ENCODE results near the gene CCDC146. TPM values are rescaled to one million over a fixed set of nuclear protein-coding genes. Genes with fewer than 3 reads are reported as not detected.

The CCDC146 gene
- total and polyA plus RNA-seq, 2 of the 13 experiments (the other 11 are each of a cell fraction or from before 2014, with no cell fraction given), result 2.4 to 4.1 TPM

DNA sequence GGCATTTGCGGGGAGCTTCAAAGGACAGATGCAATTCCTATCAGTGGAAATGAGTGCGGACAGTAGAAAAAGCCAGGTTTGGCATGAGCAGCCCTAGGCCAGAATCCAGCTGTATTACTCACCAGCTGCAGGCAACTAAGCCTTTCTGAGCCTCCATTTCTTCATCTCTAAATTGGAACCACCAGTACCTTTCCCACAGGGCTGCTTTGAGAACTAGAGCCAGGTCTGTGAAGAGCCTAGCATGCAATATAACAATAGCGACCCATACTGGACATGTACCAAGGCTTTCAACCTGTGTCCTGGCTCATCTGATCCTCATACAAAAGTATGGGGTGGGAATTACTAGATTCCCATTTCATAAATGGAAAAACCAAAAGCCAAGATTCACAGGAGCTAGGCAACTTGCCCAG lies 192.8 kb downstream of the CCDC146 start:
- H4K20me1 ChIP-seq (ENCODE audit: insufficient read depth, low read length), result no peaks in the 10 kb centered on the region
- H3K4me3 ChIP-seq (replicated peaks in 1 of 3; ENCODE audit: insufficient read depth in 1 of 3, low read depth in 2 of 3, low read length in 3 of 3), result no peak overlapping the region
- TF ChIP-seq ARID4A (CRISPR knock-in tag; IDR thresholded peaks at IDR 0.05; ENCODE audit: borderline replicate concordance), result no peak
- no peak for TF ChIP-seq TBX2 (CRISPR knock-in tag; IDR thresholded peaks at IDR 0.05; ENCODE audit: borderline replicate concordance)
- no peak for TF ChIP-seq CEBPZ (IDR thresholded peaks at IDR 0.05; ENCODE audit: low read length)
- TF ChIP-seq ZNF615 (CRISPR knock-in tag; IDR thresholded peaks at IDR 0.05; ENCODE audit: borderline replicate concordance), result no peak
- no peak for TF ChIP-seq GATAD2A (CRISPR knock-in tag; IDR thresholded peaks at IDR 0.05)
- no peak for TF ChIP-seq ZNF713 (CRISPR knock-in tag; IDR thresholded peaks at IDR 0.05)
- no peak for TF ChIP-seq ZNF550 (CRISPR knock-in tag; IDR thresholded peaks at IDR 0.05; ENCODE audit: borderline replicate concordance)
- TF ChIP-seq MXD4 (CRISPR knock-in tag; IDR thresholded peaks at IDR 0.05), result no peak
- TF ChIP-seq, protein P1, sequence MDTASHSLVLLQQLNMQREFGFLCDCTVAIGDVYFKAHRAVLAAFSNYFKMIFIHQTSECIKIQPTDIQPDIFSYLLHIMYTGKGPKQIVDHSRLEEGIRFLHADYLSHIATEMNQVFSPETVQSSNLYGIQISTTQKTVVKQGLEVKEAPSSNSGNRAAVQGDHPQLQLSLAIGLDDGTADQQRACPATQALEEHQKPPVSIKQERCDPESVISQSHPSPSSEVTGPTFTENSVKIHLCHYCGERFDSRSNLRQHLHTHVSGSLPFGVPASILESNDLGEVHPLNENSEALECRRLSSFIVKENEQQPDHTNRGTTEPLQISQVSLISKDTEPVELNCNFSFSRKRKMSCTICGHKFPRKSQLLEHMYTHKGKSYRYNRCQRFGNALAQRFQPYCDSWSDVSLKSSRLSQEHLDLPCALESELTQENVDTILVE (CRISPR knock-in tag; IDR thresholded peaks at IDR 0.05), result no peak
- TF ChIP-seq CREB3 (CRISPR knock-in tag; IDR thresholded peaks at IDR 0.05), result no peak
- TF ChIP-seq ZNF253 (CRISPR knock-in tag; IDR thresholded peaks at IDR 0.05; ENCODE audit: borderline replicate concordance), result no peak
- TF ChIP-seq ZNF788 (CRISPR knock-in tag; IDR thresholded peaks at IDR 0.05; ENCODE audit: borderline replicate concordance), result no peak
- TF ChIP-seq MATR3 (CRISPR knock-in tag; IDR thresholded peaks at IDR 0.05), result no peak
- TF ChIP-seq ADNP (CRISPR knock-in tag; IDR thresholded peaks at IDR 0.05), result no peak
- TF ChIP-seq JUN (CRISPR knock-in tag; IDR thresholded peaks at IDR 0.05), result no peak
- no peak for TF ChIP-seq KLF12 (CRISPR knock-in tag; IDR thresholded peaks at IDR 0.05; ENCODE audit: borderline replicate concordance)
- no peak for TF ChIP-seq RFX3 (CRISPR knock-in tag; IDR thresholded peaks at IDR 0.05)
- ChIA-PET POLR2A (no interaction called here), CTCF (ENCODE audit: low intra/inter-chr PET ratio, low total read pairs) (no interaction called here)
- BruUV-seq (replicated peaks), result no TSS peak
- in situ Hi-C loops (cut with HindIII; ENCODE audit: extremely low pct_ligation_motif_present, low pct_unique_long_range_greater_than_20kb) (no loop called here), intact Hi-C loops (cut with micrococcal nuclease; ENCODE audit: unreplicated experiment) (no loop called here)
- WGBS (ENCODE audit: low lambda C conversion rate), result 100% methylated on average over 3 of the region's 3 CpGs
- H3K9ac ChIP-seq (ENCODE audit: insufficient read depth, low read depth, low read length), result no peak overlapping the region
- no peaks in the 10 kb centered on the region for H3K9me3 ChIP-seq (ENCODE audit: low read length)
- no peak overlapping the region for H2AFZ ChIP-seq (ENCODE audit: low read length)
- DNase-seq (ENCODE audit: low spot score) (no peak), FAIRE-seq (no peak), ATAC-seq (no peak)
- H3K27me3 ChIP-seq (ENCODE audit: control insufficient read depth in 1 of 2, insufficient read depth in 2 of 2, low read length in 2 of 2), result no peaks in the 10 kb centered on the region
- no peak overlapping the region for H3K27ac ChIP-seq (ENCODE audit: extremely low read length, insufficient read depth, low read length)
- H3K4me1 ChIP-seq (ENCODE audit: insufficient read depth, low read length), result peaks cover 11% of the 10 kb centered on the region
- H3K4me2 ChIP-seq (ENCODE audit: low read depth, low read length), result no peak overlapping the region
- no peaks in the 10 kb centered on the region for H3K79me2 ChIP-seq (ENCODE audit: insufficient read depth, low read length)
- peaks cover 20 to 49% of the 10 kb centered on the region in 2 experiments for H3K36me3 ChIP-seq (replicated peaks in 1 of 2; ENCODE audit: control insufficient read depth in 1 of 2, insufficient read depth in 2 of 2, low read length in 2 of 2)
